Measurements from ENCODE around the gene RMND5A. TPM values are rescaled to one million over a fixed set of nuclear protein-coding genes. Genes with fewer than 3 reads are reported as not detected.

Gene RMND5A
- total and polyA plus RNA-seq, 4 donors = 29.4 to 77.9 (median 44.0) TPM

GRCh38 chr2:86776532-86776931 is 56.4 kb downstream of the RMND5A start:
- 93% methylated on average over 2 of the region's 7 CpGs for WGBS (ENCODE audit: insufficient coverage)
- peaks cover 3% of the 10 kb centered on the region for H3K4me1 ChIP-seq (ENCODE audit: control insufficient read depth, insufficient read depth, low read length)
- H3K36me3 ChIP-seq (ENCODE audit: control insufficient read depth, insufficient read depth, low read length) = peaks cover 12% of the 10 kb centered on the region
- DNase-seq (ENCODE audit: low read depth in 4 of 6, low spot score in 6 of 6) = no peak
- no peaks in the 10 kb centered on the region for H3K27me3 ChIP-seq (ENCODE audit: control insufficient read depth, insufficient read depth, low read length)
- no peak overlapping the region for H3K27ac ChIP-seq (ENCODE audit: low read depth, low read length)
- no peaks in the 10 kb centered on the region for H3K9me3 ChIP-seq (ENCODE audit: control insufficient read depth, insufficient read depth, low read length)
- H3K4me3 ChIP-seq (ENCODE audit: low read depth, low read length) = no peak overlapping the region

DNA sequence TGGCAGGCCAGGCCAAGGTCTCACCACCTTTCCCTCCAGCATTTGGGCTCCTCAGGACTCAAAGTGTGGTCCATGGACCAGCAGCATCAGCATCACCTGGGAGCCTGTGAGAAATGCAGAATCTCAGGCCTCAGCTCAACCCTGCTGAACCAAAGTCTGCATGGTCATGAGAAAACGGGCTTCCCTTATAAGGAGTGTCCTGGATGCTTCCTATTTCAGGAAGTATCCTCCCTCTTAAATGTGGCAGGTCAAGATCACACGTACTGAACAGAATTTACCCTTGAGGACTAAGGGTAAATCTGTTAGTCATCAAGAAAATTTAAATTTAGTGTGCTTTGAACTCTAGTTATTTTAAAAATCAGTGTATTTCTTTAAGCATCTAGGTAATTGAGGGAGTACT is 58.9 kb downstream of the RMND5A start:
- no peak for DNase-seq (ENCODE audit: low read depth in 4 of 6, low spot score in 6 of 6)
- no peaks in the 10 kb centered on the region for H3K27me3 ChIP-seq (ENCODE audit: control insufficient read depth, insufficient read depth, low read length)
- H3K36me3 ChIP-seq (ENCODE audit: control insufficient read depth, insufficient read depth, low read length) = peaks cover 4% of the 10 kb centered on the region
- H3K9me3 ChIP-seq (ENCODE audit: control insufficient read depth, insufficient read depth, low read length) = no peaks in the 10 kb centered on the region
- no peak overlapping the region for H3K4me3 ChIP-seq (ENCODE audit: low read depth, low read length)
- no CpG with 5 or more reads among the region's 2 CpGs for WGBS (ENCODE audit: insufficient coverage)
- no peak overlapping the region for H3K27ac ChIP-seq (ENCODE audit: low read depth, low read length)
- H3K4me1 ChIP-seq (ENCODE audit: control insufficient read depth, insufficient read depth, low read length) = peaks cover 3% of the 10 kb centered on the region

GRCh38 chr2:86779971-86780370 is 59.9 kb downstream of the RMND5A start:
- Histone ChIP-seq H3K27ac (ENCODE audit: low read depth, low read length) (no peak overlapping the region), H3K9me3 (ENCODE audit: control insufficient read depth, insufficient read depth, low read length) (no peaks in the 10 kb centered on the region), H3K4me1 (ENCODE audit: control insufficient read depth, insufficient read depth, low read length) (peaks cover under 1% of the 10 kb centered on the region), H3K36me3 (ENCODE audit: control insufficient read depth, insufficient read depth, low read length) (peaks cover under 1% of the 10 kb centered on the region), H3K4me3 (ENCODE audit: low read depth, low read length) (no peak overlapping the region), H3K27me3 (ENCODE audit: control insufficient read depth, insufficient read depth, low read length) (no peaks in the 10 kb centered on the region)
- DNase-seq (ENCODE audit: low read depth in 4 of 6, low spot score in 6 of 6) = no peak
- 77% methylated on average over 1 of the region's 3 CpGs for WGBS (ENCODE audit: insufficient coverage)

DNA sequence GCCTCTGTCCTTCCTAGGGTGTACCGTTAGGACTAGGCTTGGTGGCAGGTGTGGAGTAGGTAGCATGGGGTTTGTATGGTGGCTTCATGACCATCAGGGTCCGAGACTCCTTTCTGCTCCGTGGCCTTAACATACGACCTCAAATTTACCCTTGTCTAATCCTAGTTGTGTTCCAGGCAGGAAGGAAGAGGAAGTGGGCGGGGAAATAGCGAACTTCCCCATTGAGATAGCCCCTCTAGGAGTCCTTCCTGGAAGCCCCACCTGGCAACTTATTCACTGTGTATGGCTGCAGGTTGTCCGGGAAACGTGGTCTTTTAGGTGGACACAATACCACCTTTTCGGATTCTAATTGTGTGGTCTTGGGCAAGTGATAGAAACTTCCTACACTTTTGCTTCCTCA is 61.3 kb downstream of the RMND5A start:
- Histone ChIP-seq H3K4me1 (ENCODE audit: control insufficient read depth, insufficient read depth, low read length) (no peaks in the 10 kb centered on the region), H3K4me3 (ENCODE audit: low read depth, low read length) (no peak overlapping the region), H3K9me3 (ENCODE audit: control insufficient read depth, insufficient read depth, low read length) (no peaks in the 10 kb centered on the region), H3K27me3 (ENCODE audit: control insufficient read depth, insufficient read depth, low read length) (peaks cover 5% of the 10 kb centered on the region), H3K36me3 (ENCODE audit: control insufficient read depth, insufficient read depth, low read length) (no peaks in the 10 kb centered on the region), H3K27ac (ENCODE audit: low read depth, low read length) (no peak overlapping the region)
- no peak for DNase-seq (ENCODE audit: low read depth in 4 of 6, low spot score in 6 of 6)
- no CpG with 5 or more reads among the region's 9 CpGs for WGBS (ENCODE audit: insufficient coverage)

DNA sequence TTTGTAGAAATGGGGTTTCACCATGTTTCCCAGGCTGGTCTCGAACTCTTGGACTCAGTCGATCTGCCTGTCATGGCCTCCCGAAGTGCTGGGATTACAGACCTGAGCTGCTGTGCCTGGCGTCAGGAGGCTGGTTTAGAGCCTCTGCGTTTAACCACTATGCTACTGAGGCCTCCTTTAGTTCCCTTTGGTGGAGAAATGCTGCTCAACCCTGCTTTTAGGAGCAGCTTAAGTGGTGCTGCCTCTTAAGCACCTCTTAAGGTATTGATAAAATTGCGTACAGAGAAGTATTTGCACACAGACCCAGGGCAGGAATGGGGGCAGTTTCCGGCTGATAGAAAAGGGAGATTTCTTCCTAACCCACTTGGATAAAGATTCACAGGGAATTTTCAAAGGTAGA is 62.7 kb downstream of the RMND5A start:
- no peaks in the 10 kb centered on the region for H3K9me3 ChIP-seq (ENCODE audit: control insufficient read depth, insufficient read depth, low read length)
- no peak overlapping the region for H3K27ac ChIP-seq (ENCODE audit: low read depth, low read length)
- DNase-seq (ENCODE audit: low read depth in 4 of 6, low spot score in 6 of 6) = no peak
- 91% methylated on average over 6 of the region's 7 CpGs for WGBS (ENCODE audit: insufficient coverage)
- no peaks in the 10 kb centered on the region for H3K36me3 ChIP-seq (ENCODE audit: control insufficient read depth, insufficient read depth, low read length)
- H3K4me3 ChIP-seq (ENCODE audit: low read depth, low read length) = no peak overlapping the region
- peaks cover 10% of the 10 kb centered on the region for H3K27me3 ChIP-seq (ENCODE audit: control insufficient read depth, insufficient read depth, low read length)
- H3K4me1 ChIP-seq (ENCODE audit: control insufficient read depth, insufficient read depth, low read length) = peaks cover 5% of the 10 kb centered on the region

- Histone ChIP-seq H3K27ac (ENCODE audit: low read depth, low read length) (no peak overlapping the region), H3K36me3 (ENCODE audit: control insufficient read depth, insufficient read depth, low read length) (no peaks in the 10 kb centered on the region), H3K4me3 (ENCODE audit: low read depth, low read length) (no peak overlapping the region), H3K9me3 (ENCODE audit: control insufficient read depth, insufficient read depth, low read length) (no peaks in the 10 kb centered on the region), H3K27me3 (ENCODE audit: control insufficient read depth, insufficient read depth, low read length) (peaks cover 18% of the 10 kb centered on the region), H3K4me1 (ENCODE audit: control insufficient read depth, insufficient read depth, low read length) (peaks cover 12% of the 10 kb centered on the region)
- DNase-seq (ENCODE audit: low read depth in 4 of 6, low spot score in 6 of 6) = no peak
- WGBS (ENCODE audit: insufficient coverage) = 92% methylated on average over 2 of the region's 8 CpGs
Observed at GRCh38 chr2:86783615-86784339, 63.7 kb downstream of the RMND5A start.

DNA sequence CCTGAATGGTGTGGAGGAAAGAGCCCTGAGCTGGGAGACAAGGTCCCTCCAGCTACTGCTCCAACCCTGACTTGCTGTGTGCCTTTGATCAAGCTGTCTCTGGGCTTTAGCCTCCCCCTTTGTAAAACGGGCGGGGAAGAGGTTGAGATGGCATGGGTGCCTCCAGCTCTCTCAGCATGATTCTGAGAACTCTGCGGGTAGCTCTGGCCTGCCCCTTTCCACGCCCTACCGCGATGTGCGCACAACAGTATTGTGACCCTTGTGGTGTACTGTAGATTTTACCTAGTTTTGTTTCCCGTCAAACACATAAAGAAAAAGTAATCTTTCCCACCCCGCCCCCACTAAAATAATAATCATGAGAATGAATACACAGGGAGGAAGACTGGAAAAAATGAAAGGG is 65.4 kb downstream of the RMND5A start:
- WGBS (ENCODE audit: insufficient coverage) = 94% methylated on average over 2 of the region's 9 CpGs
- H3K27ac ChIP-seq (ENCODE audit: low read depth, low read length) = no peak overlapping the region

GRCh38 chr2:86786001-86786536 is 66.0 kb downstream of the RMND5A start:
- Histone ChIP-seq H3K9me3 (ENCODE audit: control insufficient read depth, insufficient read depth, low read length) (no peaks in the 10 kb centered on the region), H3K27me3 (ENCODE audit: control insufficient read depth, insufficient read depth, low read length) (peaks cover 41% of the 10 kb centered on the region), H3K4me3 (ENCODE audit: low read depth, low read length) (no peak overlapping the region), H3K36me3 (ENCODE audit: control insufficient read depth, insufficient read depth, low read length) (no peaks in the 10 kb centered on the region), H3K4me1 (ENCODE audit: control insufficient read depth, insufficient read depth, low read length) (peaks cover 33% of the 10 kb centered on the region), H3K27ac (ENCODE audit: low read depth, low read length) (no peak overlapping the region)
- DNase-seq (ENCODE audit: low read depth in 4 of 6, low spot score in 6 of 6) = no peak
- 75% methylated on average over 6 of the region's 10 CpGs for WGBS (ENCODE audit: insufficient coverage)

More for the DNA sequence above, 65.4 kb downstream of the RMND5A start:
- Histone ChIP-seq H3K36me3 (ENCODE audit: control insufficient read depth, insufficient read depth, low read length) (no peaks in the 10 kb centered on the region), H3K4me3 (ENCODE audit: low read depth, low read length) (no peak overlapping the region), H3K4me1 (ENCODE audit: control insufficient read depth, insufficient read depth, low read length) (peaks cover 28% of the 10 kb centered on the region), H3K27me3 (ENCODE audit: control insufficient read depth, insufficient read depth, low read length) (peaks cover 35% of the 10 kb centered on the region), H3K9me3 (ENCODE audit: control insufficient read depth, insufficient read depth, low read length) (no peaks in the 10 kb centered on the region)
- DNase-seq (ENCODE audit: low read depth in 4 of 6, low spot score in 6 of 6) = no peak

DNA sequence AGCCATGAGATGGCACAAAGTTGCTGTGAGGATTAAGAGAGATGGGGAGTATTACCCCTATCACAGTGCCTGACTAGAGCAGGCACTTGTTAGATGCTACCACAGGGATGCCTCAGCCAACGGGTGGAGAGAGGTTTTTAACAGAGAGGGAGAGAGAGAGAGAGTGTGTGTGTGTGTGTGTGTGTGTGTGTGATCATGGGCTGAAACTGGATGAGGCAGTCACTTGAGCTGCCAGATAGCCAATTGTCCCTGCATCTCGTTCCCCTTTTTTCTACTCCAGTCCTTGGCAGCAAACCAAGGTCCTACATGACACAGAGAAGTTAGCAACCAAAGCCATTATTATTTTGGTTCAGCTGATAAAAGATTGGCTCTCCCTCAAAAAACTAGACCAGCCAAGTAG is 67.6 kb downstream of the RMND5A start:
- DNase-seq (ENCODE audit: low read depth in 4 of 6, low spot score in 6 of 6) = peak in 5 of 6 donors; percentile 53 to 89 (median 67)
- 30% methylated on average over 2 of the region's 2 CpGs for WGBS (ENCODE audit: insufficient coverage)
- H3K27ac ChIP-seq (ENCODE audit: low read depth, low read length) = no peak overlapping the region
- no peaks in the 10 kb centered on the region for H3K9me3 ChIP-seq (ENCODE audit: control insufficient read depth, insufficient read depth, low read length)
- H3K4me3 ChIP-seq (ENCODE audit: low read depth, low read length) = no peak overlapping the region
- H3K27me3 ChIP-seq (ENCODE audit: control insufficient read depth, insufficient read depth, low read length) = peaks cover 57% of the 10 kb centered on the region
- H3K36me3 ChIP-seq (ENCODE audit: control insufficient read depth, insufficient read depth, low read length) = no peaks in the 10 kb centered on the region
- peaks cover 39% of the 10 kb centered on the region for H3K4me1 ChIP-seq (ENCODE audit: control insufficient read depth, insufficient read depth, low read length)

DNA sequence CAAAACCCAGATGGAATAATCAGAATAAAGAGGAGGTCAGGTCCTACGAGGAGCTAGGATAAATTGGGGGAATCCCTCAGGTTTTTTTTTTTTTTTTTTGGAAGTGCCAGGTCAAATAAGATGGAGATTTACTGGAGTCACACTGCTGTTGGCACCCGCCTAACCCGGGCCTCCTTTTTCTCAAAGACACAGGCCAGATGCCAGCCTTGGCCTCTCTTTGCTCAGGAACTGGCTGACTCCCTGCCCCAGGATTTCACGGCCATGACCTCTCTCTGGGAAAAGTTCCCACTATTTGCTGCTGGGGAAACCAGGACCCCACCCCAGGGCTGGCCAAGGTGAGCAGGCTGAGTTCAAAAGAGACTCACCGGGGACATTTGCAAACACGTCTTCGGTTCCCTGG is 68.1 kb downstream of the RMND5A start:
- no peaks in the 10 kb centered on the region for H3K9me3 ChIP-seq (ENCODE audit: control insufficient read depth, insufficient read depth, low read length)
- no peak overlapping the region for H3K4me3 ChIP-seq (ENCODE audit: low read depth, low read length)
- peaks cover 58% of the 10 kb centered on the region for H3K27me3 ChIP-seq (ENCODE audit: control insufficient read depth, insufficient read depth, low read length)
- no peak overlapping the region for H3K27ac ChIP-seq (ENCODE audit: low read depth, low read length)
- H3K4me1 ChIP-seq (ENCODE audit: control insufficient read depth, insufficient read depth, low read length) = peaks cover 39% of the 10 kb centered on the region
- DNase-seq (ENCODE audit: low read depth in 4 of 6, low spot score in 6 of 6) = peak in 3 of 6 donors; percentile 46 to 83 (median 54)
- H3K36me3 ChIP-seq (ENCODE audit: control insufficient read depth, insufficient read depth, low read length) = no peaks in the 10 kb centered on the region
- 49% methylated on average over 5 of the region's 7 CpGs for WGBS (ENCODE audit: insufficient coverage)
